ENCODE measurements around the gene TBRG4.

DNA sequence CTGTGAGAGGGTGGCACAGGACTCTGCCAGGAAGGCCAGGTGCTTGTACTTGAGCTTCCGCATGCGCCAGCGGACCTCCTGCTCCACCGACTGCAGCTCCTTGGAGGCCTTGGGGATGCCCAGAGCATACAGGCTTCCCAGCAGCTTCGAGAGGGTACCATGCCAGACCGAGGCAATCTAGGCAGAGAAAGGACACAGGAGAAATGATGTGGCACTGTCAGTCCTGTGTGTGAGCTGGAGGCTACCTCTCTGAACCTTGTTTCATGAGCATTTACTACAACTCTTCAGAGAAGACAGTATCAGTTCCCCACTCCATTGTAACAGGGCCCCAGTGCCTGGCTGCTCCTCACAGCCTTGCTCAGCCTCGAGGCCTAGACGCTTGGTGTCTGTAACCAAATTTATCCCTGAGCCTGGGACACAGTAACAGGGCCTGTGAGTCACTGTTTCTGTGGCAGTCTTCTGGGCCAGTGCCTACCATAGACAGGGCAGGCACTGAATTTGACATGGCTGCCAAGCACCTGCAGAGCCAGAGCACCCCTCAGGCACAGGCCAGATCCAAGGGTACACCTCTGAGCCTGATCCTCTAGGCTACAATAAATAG, 5.8 kb downstream of the TBRG4 start:
- TF ChIP-seq, protein P1, sequence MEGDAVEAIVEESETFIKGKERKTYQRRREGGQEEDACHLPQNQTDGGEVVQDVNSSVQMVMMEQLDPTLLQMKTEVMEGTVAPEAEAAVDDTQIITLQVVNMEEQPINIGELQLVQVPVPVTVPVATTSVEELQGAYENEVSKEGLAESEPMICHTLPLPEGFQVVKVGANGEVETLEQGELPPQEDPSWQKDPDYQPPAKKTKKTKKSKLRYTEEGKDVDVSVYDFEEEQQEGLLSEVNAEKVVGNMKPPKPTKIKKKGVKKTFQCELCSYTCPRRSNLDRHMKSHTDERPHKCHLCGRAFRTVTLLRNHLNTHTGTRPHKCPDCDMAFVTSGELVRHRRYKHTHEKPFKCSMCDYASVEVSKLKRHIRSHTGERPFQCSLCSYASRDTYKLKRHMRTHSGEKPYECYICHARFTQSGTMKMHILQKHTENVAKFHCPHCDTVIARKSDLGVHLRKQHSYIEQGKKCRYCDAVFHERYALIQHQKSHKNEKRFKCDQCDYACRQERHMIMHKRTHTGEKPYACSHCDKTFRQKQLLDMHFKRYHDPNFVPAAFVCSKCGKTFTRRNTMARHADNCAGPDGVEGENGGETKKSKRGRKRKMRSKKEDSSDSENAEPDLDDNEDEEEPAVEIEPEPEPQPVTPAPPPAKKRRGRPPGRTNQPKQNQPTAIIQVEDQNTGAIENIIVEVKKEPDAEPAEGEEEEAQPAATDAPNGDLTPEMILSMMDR (IDR thresholded peaks at IDR 0.05): no peak
- no peak for TF ChIP-seq POLR2A (IDR thresholded peaks at IDR 0.05)
